MCF 10A (cell line): ENCODE measurements around the gene WWOX. TPM values are rescaled to one million over a fixed set of nuclear protein-coding genes. Genes with fewer than 3 reads are reported as not detected.

Experiments
- BruUV-seq: library from RNA; stranded (reverse); fragments of 400-500 nt; replicated peaks from 2 replicates; lab custom pipeline; 2021; lab: Mats Ljungman, UMichigan
- CTCF ChIA-PET: fragments of 300-600 bp; sonication (Branson Sonifier 250); formaldehyde crosslinking; extraction: SDS; loops from one replicate; lab custom pipeline; 2021; ENCODE audit warnings: antibody characterized with exemption, inconsistent platforms; lab: Yijun Ruan, JAX
- POLR2A ChIA-PET: fragments of 300-600, 350-650 bp; sonication (Branson Sonifier 250); formaldehyde crosslinking; extraction: SDS; loops from one replicate; lab custom pipeline; 2020; ENCODE audit warnings: antibody characterized with exemption, inconsistent platforms; lab: Yijun Ruan, JAX
- DNase-seq: peaks from one replicate; pipeline ENCODE4 v3.0.0-alpha.2; 2018; ENCODE audit not compliant: unreplicated experiment
- H3K27ac Mint-ChIP-seq: one replicate; pipeline ENCODE4 v1.8.0; 2022; ENCODE audit warnings: mild to moderate bottlenecking, low read depth, mixed read lengths; ENCODE audit not compliant: unreplicated experiment
- H3K27me3 Mint-ChIP-seq: one replicate; pipeline ENCODE4 v1.8.0; 2022; ENCODE audit warnings: mixed read lengths; ENCODE audit not compliant: insufficient read depth, unreplicated experiment
- H3K36me3 Mint-ChIP-seq: one replicate; pipeline ENCODE4 v1.8.0; 2022; ENCODE audit warnings: mild to moderate bottlenecking, moderate library complexity, mixed read lengths; ENCODE audit not compliant: insufficient read depth, unreplicated experiment
- H3K4me1 Mint-ChIP-seq: one replicate; pipeline ENCODE4 v1.8.0; 2022; ENCODE audit warnings: mixed read lengths; ENCODE audit not compliant: insufficient read depth, unreplicated experiment
- H3K4me3 Mint-ChIP-seq: one replicate; pipeline ENCODE4 v1.8.0; 2022; ENCODE audit warnings: mild to moderate bottlenecking, moderate library complexity, mixed read lengths; ENCODE audit not compliant: unreplicated experiment
- H3K9me3 Mint-ChIP-seq: one replicate; pipeline ENCODE4 v1.8.0; 2022; ENCODE audit warnings: mixed read lengths; ENCODE audit not compliant: unreplicated experiment
- intact Hi-C: fragments of 100-400 bp; cut with micrococcal nuclease; formaldehyde crosslinking; loops from 2 replicates; pipeline ENCODE4 v1.14.1; 2022
- total RNA-seq: library from RNA; stranded (reverse); gene quantifications from 2 replicates; pipeline ENCODE4 v1.2.3, GENCODE V29; 2022
- TF ChIP-seq, protein P1 (sequence below): fragments of 200-600 bp; IDR thresholded peaks from one replicate; pipeline ENCODE4 v1.8.0; 2022; ENCODE audit warnings: antibody characterized with exemption, mild to moderate bottlenecking; ENCODE audit not compliant: unreplicated experiment

WWOX gene
- total RNA-seq, 1 experiment from 2014 or later: 18.1 TPM

DNA sequence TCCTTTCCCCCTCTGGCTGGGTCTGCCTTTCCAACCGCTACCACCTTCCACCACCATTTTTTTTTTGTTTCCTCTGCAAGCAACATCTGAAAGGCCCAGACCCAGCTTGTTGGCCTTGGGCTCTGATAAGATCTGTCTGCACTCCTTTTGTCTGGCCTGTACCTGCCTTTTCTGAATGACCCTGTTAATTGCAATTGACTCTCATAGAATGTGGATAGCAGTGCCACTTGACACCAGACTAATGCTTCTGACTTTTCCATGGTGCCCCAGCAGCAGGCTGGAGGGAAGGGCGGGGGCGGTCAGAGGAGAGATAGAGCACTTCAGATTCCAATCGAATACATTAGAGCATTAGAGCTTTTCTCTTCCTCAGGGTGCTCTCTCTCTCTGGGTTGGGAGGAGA is 538.9 kb downstream of the WWOX start:
- Mint-ChIP-seq H3K4me3 (no peak overlapping the region), H3K27ac (no peak overlapping the region), H3K27me3 (no peaks in the 10 kb centered on the region), H3K4me1 (no peaks in the 10 kb centered on the region), H3K9me3 (no peaks in the 10 kb centered on the region), H3K36me3 (no peaks in the 10 kb centered on the region)
- POLR2A ChIA-PET: no interaction called here
- DNase-seq: no peak
- BruUV-seq: no TSS peak
- CTCF ChIA-PET: no interaction called here
- intact Hi-C loops: no loop called here
- TF ChIP-seq, protein P1, sequence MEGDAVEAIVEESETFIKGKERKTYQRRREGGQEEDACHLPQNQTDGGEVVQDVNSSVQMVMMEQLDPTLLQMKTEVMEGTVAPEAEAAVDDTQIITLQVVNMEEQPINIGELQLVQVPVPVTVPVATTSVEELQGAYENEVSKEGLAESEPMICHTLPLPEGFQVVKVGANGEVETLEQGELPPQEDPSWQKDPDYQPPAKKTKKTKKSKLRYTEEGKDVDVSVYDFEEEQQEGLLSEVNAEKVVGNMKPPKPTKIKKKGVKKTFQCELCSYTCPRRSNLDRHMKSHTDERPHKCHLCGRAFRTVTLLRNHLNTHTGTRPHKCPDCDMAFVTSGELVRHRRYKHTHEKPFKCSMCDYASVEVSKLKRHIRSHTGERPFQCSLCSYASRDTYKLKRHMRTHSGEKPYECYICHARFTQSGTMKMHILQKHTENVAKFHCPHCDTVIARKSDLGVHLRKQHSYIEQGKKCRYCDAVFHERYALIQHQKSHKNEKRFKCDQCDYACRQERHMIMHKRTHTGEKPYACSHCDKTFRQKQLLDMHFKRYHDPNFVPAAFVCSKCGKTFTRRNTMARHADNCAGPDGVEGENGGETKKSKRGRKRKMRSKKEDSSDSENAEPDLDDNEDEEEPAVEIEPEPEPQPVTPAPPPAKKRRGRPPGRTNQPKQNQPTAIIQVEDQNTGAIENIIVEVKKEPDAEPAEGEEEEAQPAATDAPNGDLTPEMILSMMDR: no peak

DNA sequence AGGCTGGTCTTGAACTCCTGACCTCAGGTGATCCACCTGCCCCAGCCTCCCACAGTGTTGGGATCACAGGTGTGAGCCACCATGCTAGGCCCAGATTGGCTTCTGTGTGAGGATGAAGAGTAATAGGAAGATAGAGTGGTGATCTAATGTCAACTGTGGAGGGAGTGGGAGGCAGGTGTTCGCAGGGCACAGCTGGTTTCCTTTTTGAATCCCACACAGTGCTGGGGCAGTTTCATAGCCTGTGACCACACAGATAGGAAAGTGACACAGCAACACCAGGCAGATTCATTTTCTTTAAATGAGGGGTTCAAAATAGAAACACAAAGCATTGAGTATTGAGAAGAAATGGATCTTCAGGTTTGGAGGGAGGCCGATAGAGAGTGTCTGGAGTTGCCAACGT is 540.3 kb downstream of the WWOX start:
- CTCF ChIA-PET: no interaction called here
- no peak overlapping the region for H3K27ac Mint-ChIP-seq
- H3K9me3 Mint-ChIP-seq: no peaks in the 10 kb centered on the region
- H3K36me3 Mint-ChIP-seq: no peaks in the 10 kb centered on the region
- intact Hi-C loops: no loop called here
- H3K4me3 Mint-ChIP-seq: no peak overlapping the region
- POLR2A ChIA-PET: no interaction called here
- H3K27me3 Mint-ChIP-seq: no peaks in the 10 kb centered on the region
- DNase-seq: no peak
- H3K4me1 Mint-ChIP-seq: no peaks in the 10 kb centered on the region
- TF ChIP-seq, protein P1: no peak
- no TSS peak for BruUV-seq

DNA sequence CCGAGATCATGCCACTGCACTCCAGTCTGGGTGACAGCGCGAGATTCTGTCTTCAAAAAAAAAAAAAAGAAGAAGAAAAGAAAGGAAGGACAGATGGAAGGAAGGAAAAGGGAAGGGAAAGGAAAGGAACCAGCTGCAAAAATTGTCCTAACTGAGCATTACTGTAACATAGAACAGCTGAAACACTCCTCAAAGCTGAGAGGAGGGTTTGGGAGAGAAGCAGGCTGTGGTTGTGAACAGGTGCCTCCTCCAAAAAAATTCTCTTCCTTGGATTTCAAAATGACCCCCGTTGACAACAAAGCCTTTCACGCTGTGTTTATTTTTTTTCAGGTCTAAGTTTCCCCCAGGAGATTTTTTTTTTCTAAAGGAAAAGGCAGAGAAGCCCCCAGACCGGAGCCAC is 541.4 kb downstream of the WWOX start:
- Mint-ChIP-seq H3K27me3 (no peaks in the 10 kb centered on the region), H3K4me1 (no peaks in the 10 kb centered on the region), H3K27ac (no peak overlapping the region), H3K9me3 (no peaks in the 10 kb centered on the region), H3K4me3 (no peak overlapping the region), H3K36me3 (no peaks in the 10 kb centered on the region)
- no TSS peak for BruUV-seq
- intact Hi-C loops: no loop called here
- DNase-seq: no peak
- ChIA-PET POLR2A (no interaction called here), CTCF (no interaction called here)
- TF ChIP-seq, protein P1: no peak

DNA sequence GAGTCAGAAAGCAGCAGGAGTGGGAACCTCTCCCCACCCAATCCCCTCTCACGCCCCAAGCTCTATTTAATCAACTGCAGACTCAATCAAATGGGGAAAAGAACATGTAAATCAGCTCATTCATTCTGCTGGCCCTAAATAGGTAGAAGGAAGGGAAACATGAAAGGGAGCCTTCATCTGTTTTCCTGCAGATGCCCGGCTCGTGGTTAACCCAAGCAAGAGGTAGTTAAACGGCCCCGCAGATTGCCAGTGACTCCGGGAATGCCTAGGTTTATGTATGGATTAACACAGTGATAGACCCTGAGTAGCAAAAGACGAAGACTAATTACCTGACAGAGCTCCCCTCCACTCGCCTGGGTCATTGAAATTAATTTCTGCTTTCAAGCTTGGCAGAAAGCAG is 542.0 kb downstream of the WWOX start:
- intact Hi-C loops: no loop called here
- no peaks in the 10 kb centered on the region for H3K27me3 Mint-ChIP-seq
- H3K4me3 Mint-ChIP-seq: no peak overlapping the region
- no peaks in the 10 kb centered on the region for H3K36me3 Mint-ChIP-seq
- no peak overlapping the region for H3K27ac Mint-ChIP-seq
- CTCF ChIA-PET: no interaction called here
- no peaks in the 10 kb centered on the region for H3K9me3 Mint-ChIP-seq
- POLR2A ChIA-PET: no interaction called here
- TF ChIP-seq, protein P1: no peak
- BruUV-seq: no TSS peak
- DNase-seq: no peak
- no peaks in the 10 kb centered on the region for H3K4me1 Mint-ChIP-seq
